ENCODE data around the gene AMOTL1.

Gene AMOTL1

GRCh38 chr11:94722735-94723134 is 45.4 kb upstream of the AMOTL1 start:
- Histone ChIP-seq H3F3A (ENCODE audit: control insufficient read depth, insufficient read depth) (no peaks in the 10 kb centered on the region), H3K27ac (ENCODE audit: low read depth, low read length) (no peak overlapping the region), H3K4me3 (ENCODE audit: low read length) (no peak overlapping the region), H4K20me1 (ENCODE audit: control insufficient read depth, insufficient read depth, low read depth, low read length) (no peaks in the 10 kb centered on the region), H3K9me2 (replicated peaks; ENCODE audit: control insufficient read depth, low read length) (no peaks in the 10 kb centered on the region), H3K36me3 (ENCODE audit: control insufficient read depth, low read length) (no peaks in the 10 kb centered on the region), H3K79me2 (ENCODE audit: control insufficient read depth, low read length) (no peaks in the 10 kb centered on the region), H3K9me3 (ENCODE audit: control insufficient read depth, insufficient read depth, low read length) (no peaks in the 10 kb centered on the region), H3K27me3 (ENCODE audit: control insufficient read depth, low read length) (no peaks in the 10 kb centered on the region), H3K4me2 (ENCODE audit: low read length) (no peak overlapping the region), H3K4me1 (ENCODE audit: control insufficient read depth, low read length) (no peaks in the 10 kb centered on the region)
- TF ChIP-seq EZH2phosphoT487 (IDR thresholded peaks at IDR 0.05; ENCODE audit: borderline replicate concordance, low read length) = no peak
- no peak for TF ChIP-seq CTCF (IDR thresholded peaks at IDR 0.05; ENCODE audit: low read depth, low read length, poor library complexity, severe bottlenecking)

GRCh38 chr11:94725097-94725496 is 43.1 kb upstream of the AMOTL1 start:
- no peaks in the 10 kb centered on the region for H3K36me3 ChIP-seq (ENCODE audit: control insufficient read depth, low read length)
- H3K79me2 ChIP-seq (ENCODE audit: control insufficient read depth, low read length) = no peaks in the 10 kb centered on the region
- no peak overlapping the region for H3K4me2 ChIP-seq (ENCODE audit: low read length)
- H3K4me1 ChIP-seq (ENCODE audit: control insufficient read depth, low read length) = no peaks in the 10 kb centered on the region
- no peak overlapping the region for H3K4me3 ChIP-seq (ENCODE audit: low read length)
- no peaks in the 10 kb centered on the region for H3K9me3 ChIP-seq (ENCODE audit: control insufficient read depth, insufficient read depth, low read length)
- no peak for TF ChIP-seq EZH2phosphoT487 (IDR thresholded peaks at IDR 0.05; ENCODE audit: borderline replicate concordance, low read length)
- TF ChIP-seq CTCF (IDR thresholded peaks at IDR 0.05; ENCODE audit: low read depth, low read length, poor library complexity, severe bottlenecking) = no peak
- no peaks in the 10 kb centered on the region for H3K9me2 ChIP-seq (replicated peaks; ENCODE audit: control insufficient read depth, low read length)
- no peaks in the 10 kb centered on the region for H4K20me1 ChIP-seq (ENCODE audit: control insufficient read depth, insufficient read depth, low read depth, low read length)
- no peaks in the 10 kb centered on the region for H3K27me3 ChIP-seq (ENCODE audit: control insufficient read depth, low read length)
- H3K27ac ChIP-seq (ENCODE audit: low read depth, low read length) = no peak overlapping the region
- no peaks in the 10 kb centered on the region for H3F3A ChIP-seq (ENCODE audit: control insufficient read depth, insufficient read depth)

- no peaks in the 10 kb centered on the region for H4K20me1 ChIP-seq (ENCODE audit: control insufficient read depth, insufficient read depth, low read depth, low read length)
- no peaks in the 10 kb centered on the region for H3K27me3 ChIP-seq (ENCODE audit: control insufficient read depth, low read length)
- H3K4me1 ChIP-seq (ENCODE audit: control insufficient read depth, low read length) = no peaks in the 10 kb centered on the region
- H3K9me3 ChIP-seq (ENCODE audit: control insufficient read depth, insufficient read depth, low read length) = no peaks in the 10 kb centered on the region
- no peak for TF ChIP-seq EZH2phosphoT487 (IDR thresholded peaks at IDR 0.05; ENCODE audit: borderline replicate concordance, low read length)
- H3K4me2 ChIP-seq (ENCODE audit: low read length) = no peak overlapping the region
- no peaks in the 10 kb centered on the region for H3F3A ChIP-seq (ENCODE audit: control insufficient read depth, insufficient read depth)
- no peaks in the 10 kb centered on the region for H3K79me2 ChIP-seq (ENCODE audit: control insufficient read depth, low read length)
- H3K36me3 ChIP-seq (ENCODE audit: control insufficient read depth, low read length) = no peaks in the 10 kb centered on the region
- H3K27ac ChIP-seq (ENCODE audit: low read depth, low read length) = no peak overlapping the region
- no peak overlapping the region for H3K4me3 ChIP-seq (ENCODE audit: low read length)
- H3K9me2 ChIP-seq (replicated peaks; ENCODE audit: control insufficient read depth, low read length) = no peaks in the 10 kb centered on the region
Measured at GRCh38 chr11:94727819-94728218, 40.3 kb upstream of the AMOTL1 start.

- H3F3A ChIP-seq (ENCODE audit: control insufficient read depth, insufficient read depth) = no peaks in the 10 kb centered on the region
Measured at GRCh38 chr11:94728541-94728940, 39.6 kb upstream of the AMOTL1 start.

More at GRCh38 chr11:94728541-94728940, 39.6 kb upstream of the AMOTL1 start:
- H3K9me3 ChIP-seq (ENCODE audit: control insufficient read depth, insufficient read depth, low read length) = no peaks in the 10 kb centered on the region
- H3K36me3 ChIP-seq (ENCODE audit: control insufficient read depth, low read length) = no peaks in the 10 kb centered on the region
- H3K9me2 ChIP-seq (replicated peaks; ENCODE audit: control insufficient read depth, low read length) = no peaks in the 10 kb centered on the region
- H3K27me3 ChIP-seq (ENCODE audit: control insufficient read depth, low read length) = no peaks in the 10 kb centered on the region
- H4K20me1 ChIP-seq (ENCODE audit: control insufficient read depth, insufficient read depth, low read depth, low read length) = no peaks in the 10 kb centered on the region
- no peaks in the 10 kb centered on the region for H3K79me2 ChIP-seq (ENCODE audit: control insufficient read depth, low read length)
- H3K4me2 ChIP-seq (ENCODE audit: low read length) = no peak overlapping the region
- H3K4me1 ChIP-seq (ENCODE audit: control insufficient read depth, low read length) = no peaks in the 10 kb centered on the region
- H3K27ac ChIP-seq (ENCODE audit: low read depth, low read length) = no peak overlapping the region
- H3K4me3 ChIP-seq (ENCODE audit: low read length) = no peak overlapping the region
- TF ChIP-seq CTCF (IDR thresholded peaks at IDR 0.05; ENCODE audit: low read depth, low read length, poor library complexity, severe bottlenecking) (no peak), EZH2phosphoT487 (IDR thresholded peaks at IDR 0.05; ENCODE audit: borderline replicate concordance, low read length) (no peak)

Measured in DOHH2 (cell line).